Raji (cell line): ENCODE measurements around the gene P3R3URF.

Experiments used
- POLR2A ChIP-seq: IDR thresholded peaks from 2 replicates; pipeline ENCODE4 v1.6.1; 2011; ENCODE audit warnings: low read depth, low read length, control low read depth; ENCODE audit not compliant: insufficient read depth

P3R3URF gene

GRCh38 chr1:46184920-46185658 lies 8.8 kb upstream of the P3R3URF start:
- TF ChIP-seq POLR2A, result no peak

GRCh38 chr1:46183926-46184557 lies 7.8 kb upstream of the P3R3URF start:
- TF ChIP-seq POLR2A, result no peak

DNA sequence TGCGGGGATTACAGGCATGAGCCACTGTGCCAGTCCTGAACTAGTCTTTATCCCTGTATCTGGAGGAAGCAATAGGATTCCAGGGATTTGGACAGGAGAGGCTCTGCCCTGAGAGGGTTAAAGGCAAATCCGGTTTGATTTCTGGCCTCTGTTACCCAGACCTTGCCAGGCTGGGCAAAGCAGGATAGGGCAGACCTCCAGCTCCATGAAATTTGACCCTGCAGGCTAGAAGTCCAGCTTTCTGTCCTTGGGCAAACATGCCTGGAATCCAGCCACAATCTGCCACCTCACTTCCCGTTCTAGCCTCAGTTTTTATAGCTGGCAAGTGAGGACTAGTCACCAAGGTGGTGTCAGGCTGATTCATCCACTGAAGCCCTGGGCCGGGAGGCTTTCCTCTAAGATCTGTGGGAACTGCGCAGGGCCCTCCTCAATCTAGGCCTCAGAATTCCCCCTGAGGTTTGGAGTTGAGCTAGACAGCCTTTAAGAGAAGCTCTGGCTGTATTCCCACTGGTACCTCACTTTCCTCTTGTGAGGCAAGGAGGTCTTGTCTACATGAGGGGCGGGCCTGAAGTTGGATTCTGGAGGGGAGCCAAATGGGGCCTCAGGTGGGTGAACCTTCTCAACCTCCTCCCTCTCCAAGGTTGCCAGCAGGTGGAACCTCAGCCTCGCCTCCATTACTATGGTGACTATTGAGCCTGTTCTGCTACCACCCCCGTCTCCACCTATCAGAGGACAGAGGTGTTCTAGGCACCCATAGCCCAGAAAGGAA lies 7.0 kb upstream of the P3R3URF start:
- no peak for TF ChIP-seq POLR2A

- TF ChIP-seq POLR2A, result no peak
These were observed 5.3 kb upstream of the P3R3URF start for GRCh38 chr1:46181343-46182260.

GRCh38 chr1:46180082-46180616 lies 3.9 kb upstream of the P3R3URF start:
- TF ChIP-seq POLR2A, result no peak

- no peak for TF ChIP-seq POLR2A
These were observed 3.1 kb upstream of the P3R3URF start for GRCh38 chr1:46179138-46180081.

GRCh38 chr1:46175243-46175642 lies 1.0 kb downstream of the P3R3URF start:
- TF ChIP-seq POLR2A, result no peak

- no peak for TF ChIP-seq POLR2A
These were observed 1.6 kb downstream of the P3R3URF start, which contains the start of gene TSPAN1 for GRCh38 chr1:46174448-46175231. TSS of gene TSPAN1 (plus strand) at chr1:46175087. CDS start at chr1:46181108, 6,021 bp downstream.

DNA sequence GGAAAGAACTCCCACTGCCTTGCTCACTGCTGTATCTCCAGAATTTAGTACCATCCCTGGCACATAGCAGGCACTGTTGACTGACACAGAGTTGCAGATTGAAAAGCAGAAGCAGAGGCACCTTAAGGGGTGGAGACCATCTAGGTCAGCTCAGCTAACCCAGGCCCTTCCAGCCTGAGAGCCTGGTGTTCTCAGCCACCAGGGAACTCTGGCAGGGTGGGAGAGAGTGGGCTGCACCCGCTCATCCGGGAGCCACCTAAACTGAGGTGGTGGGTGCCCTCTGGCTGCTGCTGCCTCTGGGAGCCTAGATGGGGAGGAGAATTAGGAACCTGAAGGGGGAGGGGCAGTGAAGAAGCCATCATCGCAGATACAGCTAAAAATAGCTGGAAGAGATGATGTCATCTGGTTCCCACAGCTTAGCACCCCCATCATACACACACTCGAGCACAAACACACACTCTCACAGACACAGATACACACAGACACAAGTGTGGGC lies 2.9 kb downstream of the P3R3URF start:
- no peak for TF ChIP-seq POLR2A

- TF ChIP-seq POLR2A, result no peak
These were observed 4.0 kb downstream of the P3R3URF start for GRCh38 chr1:46172321-46172720.

DNA sequence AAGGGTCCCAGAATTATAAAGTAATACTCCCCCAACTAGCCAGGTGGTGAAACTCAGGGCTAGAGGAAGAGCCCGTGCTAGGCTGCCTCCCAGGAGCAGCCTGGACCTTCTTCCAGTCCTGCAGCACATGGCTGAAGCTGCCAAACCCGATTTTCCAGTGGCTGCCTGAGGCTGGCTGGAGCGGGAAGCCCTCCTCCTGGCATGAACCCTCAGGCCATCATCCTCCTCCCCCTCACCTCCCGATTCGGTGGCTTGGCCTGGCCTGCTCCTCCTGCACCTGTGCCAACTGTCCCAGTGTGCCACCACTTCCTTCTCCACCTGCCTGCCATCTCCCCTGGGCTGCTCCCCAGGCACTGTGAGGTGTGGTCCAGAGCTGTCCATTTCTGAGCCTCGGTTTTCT lies 4.4 kb downstream of the P3R3URF start:
- TF ChIP-seq POLR2A, result no peak

DNA sequence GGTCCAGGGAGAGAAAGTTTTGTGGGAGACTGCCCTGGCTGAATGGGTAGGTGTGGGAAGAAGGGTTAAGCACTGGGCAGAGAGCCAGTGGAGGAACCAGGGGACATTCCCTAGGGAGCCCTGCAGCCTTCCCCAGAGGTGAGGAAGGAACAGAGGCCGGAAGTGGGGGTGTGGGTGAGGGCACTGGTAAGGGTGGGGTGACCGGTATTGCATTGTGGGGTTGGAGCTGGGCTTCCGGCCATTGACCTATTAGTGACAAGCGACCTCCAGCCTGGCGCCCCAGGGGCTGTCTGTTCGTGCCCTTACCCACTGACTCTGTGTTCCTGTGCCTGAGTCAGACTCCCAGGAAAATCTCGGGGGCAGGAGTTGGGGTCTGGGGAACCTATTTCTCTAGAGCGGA lies 4.9 kb downstream of the P3R3URF start:
- TF ChIP-seq POLR2A, result no peak
